Activated CD4-positive, alpha-beta T cell treated with anti-CD3 and anti-CD28 coated beads for 4 hours (primary cell): Measurements from ENCODE around the gene CMIP.

Experiments used
- DNase-seq, 2 donors: peaks; one replicate each; pipeline ENCODE4 v3.0.0-alpha.2; 2020

The CMIP gene

DNA sequence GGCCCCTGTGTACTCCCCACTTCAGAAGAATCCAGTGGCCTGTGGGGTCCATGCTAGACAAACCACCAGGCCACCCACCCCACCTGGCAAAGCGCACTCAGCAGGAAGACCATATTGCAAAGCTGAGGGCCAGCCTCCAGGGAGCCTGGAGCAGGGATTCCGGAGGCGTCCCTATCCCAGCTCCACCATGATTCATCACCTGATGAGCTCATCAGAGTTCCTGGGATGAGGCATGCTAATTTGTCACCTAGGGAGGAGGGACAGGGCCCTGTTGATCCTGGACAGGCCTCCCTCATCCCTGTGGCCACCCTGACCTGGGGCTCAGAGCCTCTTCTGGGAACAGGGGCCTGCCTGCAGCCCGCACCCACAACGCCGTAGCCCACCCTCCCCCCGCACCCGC, 202.9 kb downstream of the CMIP start:
- no peak for DNase-seq

DNA sequence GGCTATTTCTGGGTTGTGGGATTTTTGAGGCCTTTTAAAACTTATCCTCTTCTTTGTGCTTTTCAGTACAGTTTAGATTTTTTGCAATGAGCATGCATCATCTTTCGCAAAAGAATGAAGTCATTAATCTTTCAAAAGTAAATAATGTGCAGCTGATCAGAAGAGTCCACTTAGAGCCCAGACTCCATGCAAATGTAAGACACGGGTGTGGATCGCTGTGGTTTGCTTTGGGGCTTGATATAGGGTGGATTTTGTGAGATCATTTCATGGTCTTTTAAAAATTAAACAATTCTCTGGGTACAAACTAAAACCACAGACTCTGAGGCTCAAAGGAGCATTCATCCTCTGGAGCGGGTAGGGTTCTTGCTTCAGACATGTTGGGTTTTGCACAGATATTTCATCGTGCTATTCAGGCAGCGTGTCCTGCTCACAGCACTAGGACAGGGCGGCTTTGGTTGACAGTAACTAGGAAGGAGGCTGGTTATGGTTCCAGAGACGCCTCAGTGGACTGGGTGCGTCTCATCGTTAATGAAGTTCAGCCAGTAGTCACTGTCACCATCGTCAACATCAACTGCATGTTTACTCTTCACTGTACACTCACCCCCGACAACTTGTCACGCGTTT, 205.1 kb downstream of the CMIP start:
- no peak for DNase-seq

DNA sequence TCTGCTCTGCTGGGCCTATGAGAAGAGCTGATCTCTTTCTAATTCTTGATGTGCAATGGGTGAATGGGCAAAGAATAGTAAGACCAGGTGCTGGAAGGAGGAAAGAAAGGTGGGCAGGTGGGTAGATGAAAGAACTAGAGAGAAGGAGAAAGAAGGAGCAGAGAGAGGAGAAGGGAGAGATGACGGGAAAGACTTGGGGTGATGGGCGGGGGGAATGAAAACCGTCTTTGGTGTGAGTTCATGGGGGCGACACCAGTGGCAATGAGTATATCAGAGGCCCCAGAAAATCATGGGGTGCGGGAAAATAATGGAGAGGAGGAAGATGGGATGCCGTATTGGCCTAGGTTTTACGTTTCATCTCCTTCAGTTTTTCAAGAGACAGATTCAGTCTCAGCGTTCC, 205.7 kb downstream of the CMIP start:
- no peak for DNase-seq

DNA sequence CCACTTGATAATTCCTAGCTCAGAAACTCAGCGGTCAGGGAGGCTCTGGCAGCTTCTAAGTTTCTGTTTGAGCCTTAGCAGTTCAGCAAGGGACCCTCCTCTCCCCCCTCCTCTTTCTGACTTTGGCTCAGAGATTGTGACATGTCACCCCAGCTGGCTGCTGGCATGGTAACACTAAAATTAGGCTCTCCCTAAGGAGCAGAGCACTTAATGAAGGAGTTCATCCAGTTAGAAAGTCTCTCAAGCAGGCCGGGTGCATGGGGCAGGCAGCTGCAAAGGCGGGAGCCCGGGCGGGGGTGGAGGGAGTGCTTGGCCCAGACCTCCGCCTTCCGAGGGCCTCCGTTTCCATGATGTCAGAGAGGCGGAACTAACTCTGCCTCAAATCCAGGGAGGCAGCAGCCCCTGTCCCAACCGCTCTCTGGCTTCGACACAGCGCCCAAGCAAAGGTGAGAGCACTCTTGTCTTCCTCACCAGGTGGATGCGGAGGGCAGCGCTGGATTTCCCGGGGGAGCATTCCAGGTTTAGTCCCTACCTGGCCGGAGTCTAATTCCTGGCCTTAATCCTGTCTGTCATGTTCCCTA, 206.5 kb downstream of the CMIP start:
- no peak for DNase-seq

DNA sequence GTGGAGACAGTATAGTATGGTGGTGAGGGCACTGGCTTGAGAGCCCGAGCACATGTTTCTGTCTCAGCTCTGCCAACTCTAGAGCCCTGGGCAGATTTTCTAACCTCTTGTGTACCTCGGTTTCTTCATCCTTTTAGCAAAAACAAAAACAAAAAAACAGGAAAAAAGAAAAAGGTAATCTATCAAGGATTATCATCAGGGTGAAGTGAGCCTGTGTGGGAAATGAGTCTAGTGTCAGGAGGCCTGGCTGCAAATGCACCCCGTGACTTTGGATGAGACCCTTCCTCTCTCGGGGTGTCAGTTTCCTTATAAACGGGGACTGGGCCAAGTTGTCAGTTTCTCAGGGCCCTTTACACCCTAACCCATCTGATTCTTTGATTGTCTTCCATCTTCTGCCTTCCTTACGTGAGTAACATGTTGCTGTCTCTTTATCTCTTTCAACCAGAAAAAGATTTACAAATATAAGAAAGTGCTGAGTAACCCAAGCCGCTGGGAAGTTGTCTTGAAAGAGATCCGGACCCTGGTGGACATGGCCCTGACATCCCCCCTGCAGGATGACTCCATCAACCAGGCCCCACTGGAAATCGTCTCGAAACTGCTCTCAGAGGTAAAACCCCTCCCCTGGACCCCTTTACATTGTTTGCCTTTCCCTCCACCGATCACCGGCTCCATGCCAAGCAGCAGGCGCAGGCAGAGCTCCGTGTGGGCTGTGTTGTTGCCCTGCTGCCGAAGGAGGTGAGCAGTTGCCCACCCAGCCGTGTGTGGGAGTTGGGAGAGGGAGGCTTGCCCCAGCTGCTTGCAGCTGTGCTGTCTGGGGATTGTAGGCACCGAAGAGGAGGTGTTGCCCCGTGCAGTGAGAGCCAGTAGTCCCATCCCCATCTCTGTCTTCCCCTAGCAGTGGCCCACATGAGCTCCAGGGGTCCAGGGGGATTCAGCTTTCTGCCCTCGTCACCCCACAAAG, 207.4 kb downstream of the CMIP start:
- DNase-seq, result no peak

DNA sequence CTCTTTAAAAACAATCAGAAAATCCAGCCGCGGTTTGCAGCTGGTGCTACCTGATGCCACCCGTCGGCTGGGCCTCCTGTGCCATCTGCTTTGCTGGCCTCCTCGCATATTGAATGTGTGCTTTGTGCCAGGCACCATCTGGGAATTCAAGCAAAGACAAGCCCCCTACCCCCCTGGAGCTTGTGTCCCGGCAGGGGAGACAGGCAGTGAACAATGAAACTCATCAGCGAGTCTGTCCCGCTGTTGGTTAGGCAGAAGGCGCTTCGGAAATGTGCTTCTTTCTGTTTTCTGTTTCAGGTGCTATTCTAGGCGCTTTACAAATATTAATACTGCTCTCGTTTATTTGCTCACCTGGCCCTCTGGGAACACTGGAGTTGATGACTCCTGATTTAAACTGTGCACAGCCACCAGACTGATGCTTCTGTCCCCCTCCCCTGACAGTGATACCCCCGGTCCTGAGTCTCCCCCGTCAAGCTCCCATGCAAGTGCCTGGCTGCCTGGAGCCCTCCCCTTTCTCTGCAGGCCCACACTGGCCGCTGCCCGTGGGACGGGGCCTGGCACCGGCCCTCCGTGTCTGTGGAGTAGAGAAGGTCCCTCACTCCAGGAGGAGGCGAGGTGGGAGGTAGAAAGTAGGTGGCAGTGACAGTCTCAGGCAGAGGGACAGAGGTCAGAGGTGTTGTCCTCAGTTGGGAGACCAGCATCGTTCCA, 208.3 kb downstream of the CMIP start:
- no peak for DNase-seq

DNA sequence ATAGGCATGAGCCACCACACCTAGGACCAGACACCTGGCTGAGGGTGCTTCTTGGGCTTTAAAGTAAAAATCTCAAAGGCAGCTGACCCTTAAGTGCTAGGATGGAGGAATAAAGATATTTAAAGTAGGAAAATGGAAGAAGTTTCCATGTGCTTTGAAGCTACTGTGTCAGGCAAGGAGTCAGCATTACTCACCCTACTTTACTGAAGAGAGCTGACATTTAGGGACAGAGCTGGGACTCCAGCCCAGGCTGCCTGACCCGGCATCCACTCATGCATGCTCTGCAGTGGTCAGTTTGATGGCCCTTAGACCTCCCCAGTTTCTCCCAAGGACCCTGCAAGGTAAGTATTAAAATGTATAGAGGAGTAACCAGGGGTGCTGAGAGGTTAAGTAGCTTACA, 209.7 kb downstream of the CMIP start:
- no peak for DNase-seq

DNA sequence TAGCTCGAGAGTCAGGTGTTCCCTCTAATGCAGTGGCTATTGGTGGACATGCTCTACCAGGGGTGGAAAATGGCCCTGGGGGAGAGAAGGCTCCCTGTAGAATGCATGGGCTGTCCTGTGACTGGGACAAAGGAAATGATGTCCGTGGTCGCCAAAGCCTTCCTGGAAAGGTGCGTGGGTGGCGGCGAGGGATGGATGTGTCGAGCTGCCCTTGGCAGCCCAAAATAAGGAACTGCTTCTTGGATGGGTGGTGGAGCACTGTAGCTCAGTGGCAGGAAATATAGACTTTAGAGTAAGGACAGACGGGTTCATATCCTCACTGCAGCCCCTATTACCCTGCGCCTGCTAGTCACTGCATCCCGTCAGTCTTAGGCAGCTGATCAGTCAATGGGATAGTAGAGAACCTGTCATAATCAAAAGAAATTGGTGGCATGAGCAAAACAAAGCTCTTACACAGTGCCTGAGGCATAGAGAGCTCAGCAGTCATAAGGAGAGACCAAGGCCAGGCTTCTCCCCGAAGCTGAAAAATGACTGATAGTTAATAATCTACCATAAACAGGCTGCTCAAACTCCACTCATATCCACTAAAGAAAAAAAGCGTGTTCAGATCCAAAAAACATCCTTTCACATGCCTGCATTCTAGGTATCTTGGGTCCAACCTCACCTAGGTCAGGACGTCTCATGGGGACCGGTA, 211.0 kb downstream of the CMIP start:
- DNase-seq, result no peak

DNA sequence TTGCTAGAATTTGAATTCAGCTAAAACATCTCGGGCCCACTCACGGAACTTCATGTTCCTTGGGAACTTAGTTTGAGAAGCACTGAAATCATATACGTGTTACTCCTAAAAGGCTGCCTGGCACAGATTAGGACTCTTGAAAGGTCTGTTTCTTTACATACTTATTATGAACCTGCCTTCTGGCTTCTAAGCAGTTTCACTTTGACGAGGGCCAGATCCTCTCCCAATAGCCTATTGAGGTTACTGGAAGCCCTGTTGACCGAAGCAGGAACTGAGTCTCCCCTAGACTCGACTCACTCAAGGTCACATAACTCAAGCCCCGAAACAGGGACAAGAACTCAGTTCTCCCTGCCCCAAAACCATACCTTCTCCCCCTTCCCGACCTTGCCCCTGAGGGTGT, 212.6 kb downstream of the CMIP start:
- DNase-seq, result no peak

DNA sequence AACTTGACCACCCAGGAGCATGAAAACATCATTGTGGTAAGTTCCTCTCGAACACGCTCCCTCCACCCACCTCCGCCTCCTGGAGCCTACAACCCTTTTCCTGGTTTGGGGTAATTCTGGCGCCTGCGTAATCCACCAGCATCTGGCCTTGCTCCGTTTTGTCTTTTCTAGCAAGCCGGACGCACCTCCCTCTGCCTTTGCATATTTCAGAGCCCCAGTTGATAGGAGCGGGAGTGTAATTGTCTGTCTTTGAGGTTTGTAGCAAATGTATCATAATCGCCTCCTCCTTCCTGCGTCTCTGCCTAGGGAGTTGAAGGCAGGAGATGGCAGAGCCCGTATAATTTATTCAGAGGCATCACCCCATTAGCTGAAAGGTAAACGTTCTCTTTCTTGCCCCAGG, 213.2 kb downstream of the CMIP start:
- no peak for DNase-seq

DNA sequence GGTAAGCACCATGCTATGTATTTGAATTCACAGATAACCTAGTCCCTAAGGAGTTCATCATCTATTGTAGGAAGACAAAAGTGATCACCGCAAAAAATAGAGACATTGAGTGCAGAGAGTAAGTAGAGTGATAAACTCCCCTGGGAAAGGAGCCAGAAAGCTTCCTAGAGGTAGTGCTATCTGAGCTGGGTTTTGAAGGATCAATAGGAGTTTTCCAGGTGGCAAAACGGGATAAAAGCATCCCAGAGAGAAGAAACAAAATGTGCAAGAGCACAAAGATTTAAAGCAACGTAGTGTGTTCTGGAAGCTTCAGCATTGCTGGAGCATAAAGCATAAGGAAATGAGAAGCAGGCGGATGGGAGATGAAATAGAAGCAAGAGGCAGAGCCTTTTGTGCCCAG, 213.8 kb downstream of the CMIP start:
- DNase-seq, result no peak

DNA sequence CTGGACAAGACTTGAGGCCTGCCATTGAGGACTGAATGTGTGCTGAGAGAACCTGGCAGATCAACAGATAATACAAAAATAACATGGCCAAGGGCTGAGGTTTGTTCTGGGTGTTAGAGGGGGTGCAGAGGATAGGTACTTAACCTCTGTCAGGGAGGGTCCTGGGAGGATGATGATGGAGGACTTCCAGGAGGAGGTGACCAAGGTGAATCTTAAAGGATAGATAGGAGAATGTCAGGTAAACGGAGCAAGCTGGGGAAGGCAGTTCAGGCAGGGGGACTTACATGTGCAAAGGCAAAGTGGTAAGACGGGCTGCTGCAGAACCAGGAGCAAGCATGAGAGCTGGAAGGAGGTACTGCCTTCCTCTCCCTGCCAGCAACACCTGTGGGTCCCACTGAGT, 214.6 kb downstream of the CMIP start:
- no peak for DNase-seq

DNA sequence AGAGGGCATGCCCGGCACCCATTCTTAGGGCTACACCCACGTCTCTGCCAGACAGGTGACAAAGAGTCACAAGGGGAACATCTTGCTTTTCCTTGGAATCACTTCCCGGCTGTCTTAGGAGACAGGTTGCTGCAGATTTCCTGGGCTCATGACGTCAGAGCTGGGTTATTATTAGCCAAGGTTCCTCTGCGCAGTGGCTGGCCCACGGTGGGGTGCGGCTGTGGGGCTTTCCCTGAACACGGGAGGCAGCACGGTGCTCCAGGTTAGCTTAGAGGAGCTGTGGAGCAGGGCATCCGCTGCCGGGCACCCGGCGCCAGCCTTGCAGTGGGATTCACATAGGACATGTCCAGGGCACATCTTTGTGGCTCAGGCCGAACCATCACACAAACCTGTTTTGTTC, 216.5 kb downstream of the CMIP start:
- DNase-seq, result no peak

DNA sequence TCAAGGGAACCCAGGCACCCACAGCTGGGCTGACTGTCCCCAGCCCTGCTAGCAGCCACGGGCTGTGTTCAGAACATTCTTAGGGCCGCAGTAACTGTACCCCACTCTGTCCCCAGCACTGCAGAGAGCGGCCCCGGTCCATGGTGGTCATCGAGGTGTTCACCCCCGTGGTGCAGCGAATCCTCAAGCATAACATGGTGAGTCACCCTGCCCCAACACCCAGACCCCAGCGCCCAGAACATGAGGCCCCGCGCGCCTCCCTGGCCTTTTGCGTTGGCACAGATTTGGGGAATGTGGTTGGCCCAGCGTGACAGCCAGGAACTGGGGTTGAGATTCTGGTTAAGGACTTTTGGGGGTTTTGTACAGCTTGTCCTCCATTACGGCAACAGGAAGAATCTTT, 219.5 kb downstream of the CMIP start:
- DNase-seq, result no peak

DNA sequence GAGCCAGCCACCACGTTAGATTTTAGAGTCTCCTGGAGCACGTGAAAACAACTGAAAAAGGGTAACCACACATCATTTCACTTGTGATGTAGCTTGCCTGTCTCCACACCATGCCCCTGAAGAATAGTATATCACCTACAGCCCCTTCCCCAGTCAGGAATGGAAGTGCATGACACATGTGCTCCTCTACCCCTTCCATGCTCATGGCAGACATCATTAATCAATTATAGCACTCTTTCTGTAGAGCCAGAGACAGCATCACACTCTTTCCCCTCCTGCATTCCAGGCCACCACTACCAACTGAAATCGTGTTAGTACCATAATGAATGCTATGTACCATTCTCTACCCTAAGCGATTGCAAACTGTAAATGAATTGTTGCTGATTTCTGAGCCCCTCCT, 221.0 kb downstream of the CMIP start:
- no peak for DNase-seq

DNA sequence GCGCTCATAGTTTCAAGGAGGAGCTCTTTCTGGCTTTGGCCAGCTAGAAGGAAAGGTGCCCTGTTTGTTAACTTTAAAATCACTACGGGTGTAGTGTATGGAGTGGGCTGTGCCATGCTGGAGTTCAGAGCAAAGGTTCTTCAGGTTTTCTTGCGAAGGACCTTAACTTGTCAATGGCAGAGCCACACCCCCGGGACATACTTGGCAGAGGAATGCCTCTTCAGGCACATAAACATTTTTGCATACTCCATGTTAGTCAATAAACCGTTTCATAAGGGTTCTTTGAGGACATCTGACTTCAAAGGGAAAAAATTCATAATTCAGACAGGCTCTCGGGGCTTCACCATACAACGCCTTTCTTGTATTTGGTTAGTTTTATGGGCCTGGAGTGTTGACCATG, 221.5 kb downstream of the CMIP start:
- DNase-seq, result no peak

DNA sequence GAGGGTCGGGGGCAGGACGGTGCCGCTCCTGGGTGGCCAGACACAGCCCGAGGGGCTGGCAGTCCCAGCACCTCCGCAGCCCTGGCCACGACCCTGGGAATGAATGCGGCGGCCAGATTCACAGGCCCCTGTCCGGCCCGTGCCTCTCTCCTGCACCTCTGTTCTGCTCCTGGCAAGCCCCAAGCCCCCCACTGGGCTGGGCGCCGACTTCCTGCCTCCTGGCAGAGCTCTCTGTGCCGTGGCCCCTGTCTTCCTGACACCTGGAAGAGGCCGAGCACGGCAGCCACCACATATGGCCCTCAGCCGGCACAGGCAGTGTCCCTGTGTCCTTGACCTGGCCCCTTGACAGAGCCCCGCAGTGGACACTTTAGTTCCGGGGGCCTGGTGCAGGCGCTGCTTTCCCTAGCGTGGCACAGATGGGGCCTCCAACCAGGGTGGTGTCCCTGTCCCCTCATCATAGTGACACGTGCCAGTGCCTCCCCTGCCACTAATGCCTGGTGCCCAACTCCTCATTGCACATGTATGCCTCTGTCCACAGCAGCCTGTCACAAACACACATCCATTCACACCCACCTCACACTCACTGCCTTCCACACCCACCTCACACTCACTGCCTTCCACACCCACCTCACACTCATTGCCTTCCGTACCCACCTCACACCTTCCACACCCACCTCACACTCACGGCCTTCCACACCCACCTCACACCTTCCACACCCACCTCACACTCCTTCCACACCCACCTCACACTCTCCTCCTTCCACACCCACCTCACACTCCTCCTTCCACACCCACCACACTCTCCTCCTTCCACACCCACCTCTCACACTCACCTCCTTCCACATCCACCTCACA, 223.9 kb downstream of the CMIP start:
- no peak for DNase-seq

DNA sequence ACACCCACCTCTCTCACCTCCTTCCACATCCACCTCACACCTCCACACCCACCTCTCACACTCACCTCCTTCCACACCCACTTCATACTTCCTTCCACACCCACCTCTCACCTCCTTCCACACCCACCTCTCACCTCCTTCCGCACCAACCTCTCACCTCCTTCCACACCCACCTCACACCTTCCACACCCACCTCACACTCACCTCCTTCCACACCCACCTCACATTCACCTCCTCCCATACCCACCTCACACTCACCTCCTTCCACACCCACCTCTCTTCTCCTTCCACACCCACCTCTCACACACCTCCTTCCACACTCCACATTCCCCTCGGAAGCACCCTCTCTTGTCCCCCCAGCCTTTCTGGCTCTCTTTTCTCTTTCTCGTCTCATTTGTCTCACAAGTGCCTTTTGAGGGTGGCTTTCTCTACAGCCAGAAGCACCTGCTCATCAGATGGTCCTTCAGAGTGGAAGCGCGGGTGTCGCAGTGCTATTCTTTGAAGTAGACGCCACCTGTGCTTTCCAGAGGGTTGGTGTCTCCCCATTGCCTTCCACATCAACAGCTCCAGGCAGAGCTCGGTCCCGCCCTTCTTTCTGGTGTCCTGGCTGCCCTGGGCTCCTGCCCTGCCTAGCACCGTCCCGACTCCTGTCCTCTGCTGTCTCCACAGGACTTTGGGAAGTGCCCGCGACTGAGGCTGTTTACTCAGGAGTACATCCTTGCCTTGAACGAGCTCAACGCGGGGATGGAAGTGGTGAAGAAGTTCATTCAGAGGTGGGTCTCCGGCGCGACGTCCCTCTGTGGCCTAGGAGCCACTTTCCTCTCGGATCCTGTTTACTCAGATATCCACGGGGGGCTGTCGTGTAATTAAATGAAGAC, 225.1 kb downstream of the CMIP start:
- no peak for DNase-seq

DNA sequence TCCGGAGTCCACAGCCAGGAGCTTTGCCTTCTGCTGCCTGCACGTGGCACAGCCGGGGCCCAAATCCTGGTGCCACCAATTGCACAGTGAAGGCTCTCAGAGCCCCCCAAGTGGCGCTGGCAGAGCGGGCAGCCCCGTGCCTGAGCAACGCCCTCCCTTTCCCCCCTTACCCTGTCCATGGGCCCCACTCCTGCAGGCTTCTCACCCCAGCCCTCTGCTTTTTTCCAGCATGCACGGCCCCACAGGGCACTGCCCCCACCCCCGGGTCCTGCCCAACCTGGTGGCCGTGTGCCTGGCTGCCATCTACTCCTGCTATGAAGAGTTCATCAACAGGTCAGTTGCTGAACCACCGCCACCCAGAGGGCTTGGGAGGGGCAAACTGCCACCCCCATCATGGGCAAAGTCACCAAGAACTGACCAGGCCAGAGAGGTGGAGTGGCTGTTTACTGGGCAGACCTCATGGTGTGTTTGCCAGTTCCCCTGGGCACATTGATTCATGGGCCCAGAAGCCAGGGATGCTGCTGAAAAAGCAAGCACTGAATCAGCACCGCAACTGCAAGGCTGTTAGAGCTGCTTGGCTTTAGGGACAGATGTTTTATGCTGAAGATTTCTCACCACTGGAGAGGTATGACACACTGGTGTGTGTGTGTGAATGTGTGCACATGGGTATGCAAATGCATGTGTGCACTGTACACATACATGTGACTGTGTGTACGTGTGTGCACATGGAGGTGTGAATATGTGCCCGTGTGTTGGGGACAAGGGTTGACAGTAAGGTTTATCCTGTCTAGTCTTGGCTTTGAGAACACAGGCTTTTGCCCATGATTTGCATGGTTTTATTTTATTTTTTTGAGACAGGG, 227.4 kb downstream of the CMIP start:
- no peak for DNase-seq

DNA sequence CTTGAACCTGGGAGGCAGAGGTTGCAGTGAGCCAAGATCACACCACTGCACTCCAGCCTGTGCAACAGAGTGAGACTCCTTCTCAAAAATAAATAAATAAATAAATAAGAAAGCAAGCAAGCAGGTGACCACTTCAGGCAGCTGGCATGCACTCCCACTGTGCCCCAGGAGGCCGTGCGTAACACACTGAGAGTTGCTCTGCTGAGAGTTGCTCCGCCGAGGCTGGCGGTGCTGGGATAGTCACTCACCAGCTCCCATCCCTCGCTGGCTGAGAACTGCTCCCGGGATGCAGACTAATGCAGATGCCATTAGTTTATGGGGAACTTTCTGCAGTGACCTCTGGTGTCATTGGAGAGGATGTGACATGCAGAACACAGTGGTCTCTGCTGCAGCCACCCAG, 228.8 kb downstream of the CMIP start:
- no peak for DNase-seq
